Medulla oblongata (tissue), 1 donor: Measurements from ENCODE around the gene ALDH1A3.

Experiments used
- DNase-seq: peaks from one replicate; pipeline ENCODE4 v3.0.0-alpha.2; 2015; ENCODE audit errors: extremely low spot score

ALDH1A3 gene

DNA sequence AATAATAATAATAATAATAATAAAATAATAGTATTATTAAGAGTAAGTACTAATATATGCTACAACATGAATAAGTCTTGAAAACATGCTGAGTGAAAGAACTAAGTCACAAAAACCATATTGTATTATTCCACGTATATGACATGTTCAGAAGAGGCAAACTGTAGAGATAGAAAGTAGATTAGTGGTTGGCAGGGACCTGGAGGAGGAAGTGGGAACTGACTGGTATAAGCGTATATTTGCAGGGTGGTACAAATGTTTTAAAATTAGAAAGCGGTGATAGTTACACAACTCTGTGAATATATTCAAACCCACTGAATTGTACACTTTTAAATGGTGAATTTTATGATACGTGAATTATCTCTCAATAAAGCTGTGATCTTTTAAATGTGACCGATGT is 72.3 kb downstream of the ALDH1A3 start:
- DNase-seq: peak; percentile 19

DNA sequence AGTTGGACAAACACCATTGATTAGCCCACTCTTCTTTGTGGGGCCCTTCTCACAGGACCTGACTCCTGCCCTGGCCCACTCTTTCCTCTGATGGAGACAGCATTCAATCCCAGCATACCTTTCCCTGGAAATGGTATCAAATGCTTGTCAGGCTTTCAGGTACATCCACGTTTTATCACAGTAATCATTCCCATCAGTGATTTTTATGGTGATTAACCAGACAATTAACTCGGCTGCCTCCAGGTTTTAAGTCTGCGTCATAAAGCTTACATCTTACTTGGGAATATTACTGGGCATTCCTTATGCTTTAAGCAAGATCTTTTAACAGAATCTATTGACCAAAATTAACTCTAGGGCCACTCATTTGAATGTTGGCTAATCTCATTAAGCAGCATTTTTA is 72.9 kb downstream of the ALDH1A3 start:
- no peak for DNase-seq

DNA sequence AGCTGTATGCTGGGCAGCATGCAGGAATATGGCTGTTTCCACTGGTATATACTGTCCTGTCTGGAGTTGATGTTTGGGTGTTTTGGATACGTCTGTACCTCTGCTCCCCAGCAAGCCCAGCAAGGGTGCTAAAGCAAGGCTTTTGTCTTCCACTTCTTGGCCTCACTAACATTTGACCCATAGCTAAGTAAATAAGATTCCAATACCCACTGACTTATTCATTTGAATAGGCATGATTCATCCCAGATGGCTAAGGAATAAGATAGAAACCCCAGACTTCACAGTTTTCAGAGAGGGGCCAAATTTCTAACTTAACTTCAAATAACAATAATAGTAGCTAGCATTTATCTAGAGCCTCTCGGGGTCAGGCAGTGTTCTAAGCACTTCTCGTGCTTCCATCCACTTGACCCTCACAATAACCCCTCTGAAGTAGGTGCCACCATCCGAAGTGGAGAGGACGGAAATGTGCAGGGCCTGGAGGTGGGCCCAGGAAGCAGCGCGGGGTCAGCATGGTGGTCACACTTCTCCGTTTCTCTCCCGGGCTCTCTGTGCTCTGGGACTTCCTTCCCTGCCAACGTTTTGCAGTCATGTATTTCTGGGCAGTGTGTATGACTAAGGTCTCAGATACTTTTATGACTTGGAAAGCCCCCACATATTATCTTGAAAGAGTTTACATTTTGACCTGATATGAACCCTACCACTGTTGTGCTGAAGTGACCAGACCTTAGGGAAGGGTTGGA is 78.9 kb downstream of the ALDH1A3 start:
- DNase-seq: no peak

- no peak for DNase-seq
Observed at GRCh38 chr15:100959066-100960050, 79.7 kb downstream of the ALDH1A3 start.
